Upper lobe of left lung (tissue), 6 donors: ENCODE measurements around the gene SLC4A3. TPM values are rescaled to one million over a fixed set of nuclear protein-coding genes. Genes with fewer than 3 reads are reported as not detected.

Experiments
- ATAC-seq, 2 donors: fragments of 200-7000 bp; cut with Tn5 transposase; one replicate each; pipeline ENCODE4 v1.9.1; 2022; ENCODE audit warnings: mild to moderate bottlenecking in 2 of 2, moderate library complexity in 2 of 2; ENCODE audit not compliant: low FRiP score in 2 of 2
- DNase-seq, 2 donors: peaks; one replicate each; pipeline ENCODE4 v3.0.0-alpha.2; 2019 to 2020
- H3K27ac ChIP-seq, 4 donors: fragments of 200-600 bp; sonication (generic); one replicate each; pipeline ENCODE4 v1.5.1; 2016 to 2019
- H3K27me3 ChIP-seq, 4 donors: fragments of 200-600 bp; sonication (generic); one replicate each; pipeline ENCODE4 v1.5.1; 2017 to 2019
- H3K36me3 ChIP-seq, 4 donors: fragments of 200-600 bp; sonication (generic); one replicate each; pipeline ENCODE4 v1.5.1; 2016 to 2019
- H3K4me1 ChIP-seq, 4 donors: fragments of 200-600 bp; sonication (generic); one replicate each; pipeline ENCODE4 v1.5.1; 2018 to 2019
- H3K4me3 ChIP-seq, 4 donors: fragments of 200-600 bp; sonication (generic); one replicate each; pipeline ENCODE4 v1.5.1; 2017 to 2019; ENCODE audit warnings: mild to moderate bottlenecking in 2 of 4, moderate library complexity in 1 of 4
- H3K9me3 ChIP-seq, 4 donors: fragments of 200-600 bp; sonication (generic); one replicate each; pipeline ENCODE4 v1.5.1; 2018 to 2019
- CTCF ChIP-seq, 6 experiments: fragments of 450-650 bp in 4 of 6; fragments of 200-600 bp in 2 of 6; sonication (generic) in 2 of 6; IDR thresholded peaks; one replicate each; pipeline ENCODE4 v1.5.1; 2016 to 2019; ENCODE audit warnings: antibody characterized with exemption in 6 of 6
- EP300 ChIP-seq, 4 donors: sonication (generic); formaldehyde crosslinking; IDR thresholded peaks; one replicate each; pipeline ENCODE4 v1.5.1; 2017; ENCODE audit warnings: antibody characterized with exemption in 4 of 4, control low read depth in 2 of 4
- POLR2A ChIP-seq, 4 donors: fragments of 450-650 bp; IDR thresholded peaks; one replicate each; pipeline ENCODE4 v1.5.1; 2016 to 2017; ENCODE audit warnings: antibody characterized with exemption in 4 of 4, mild to moderate bottlenecking in 2 of 4
- POLR2AphosphoS5 ChIP-seq, 2 donors: sonication (generic); formaldehyde crosslinking; IDR thresholded peaks; one replicate each; pipeline ENCODE4 v1.5.1; 2017; ENCODE audit warnings: antibody characterized with exemption in 2 of 2
- WGBS, 2 donors: methylation state at CpG; one replicate each; pipeline ENCODE4 v1.1.5; 2017 to 2018; 5-methylcytosine and 5-hydroxymethylcytosine counted together
- total RNA-seq, 6 donors: library from RNA; depleted of rRNA in 4 of 6; stranded (reverse); fragments of >200 nt in 4 of 6; gene quantifications; one replicate each; pipeline versions ENCODE4 v1.1.0 to v1.2.1, GENCODE V29; 2016 to 2021
- donor health status: DM: no; HTN: no; CAD: no; lungs with moderate emphysema.
- donor health status: DM: no; HTN: yes; CAD: no; lungs with severe emphysema.

SLC4A3 gene
- total RNA-seq, 6 donors from 2014 or later = 0.30 to 14.7 (median 2.1) TPM

- Histone ChIP-seq H3K9me3 (no peaks in the 10 kb centered on the region), H3K27ac (no peak overlapping the region), H3K27me3 (no peaks in the 10 kb centered on the region), H3K36me3 (peaks cover 0 to 79% (median 58%) of the 10 kb centered on the region in 4 donors), H3K4me1 (no peaks in the 10 kb centered on the region), H3K4me3 (no peak overlapping the region)
- no peak for ATAC-seq
- WGBS, 2 donors = 83 to 90% methylated on average over 4 to 14 of the region's 15 CpGs
- peak in 1 of 2 donors; percentile 58 for DNase-seq
- TF ChIP-seq POLR2A (IDR thresholded peaks at IDR 0.05) (no peak), CTCF (IDR thresholded peaks at IDR 0.05) (no peak), EP300 (IDR thresholded peaks at IDR 0.05) (no peak), POLR2AphosphoS5 (IDR thresholded peaks at IDR 0.05) (no peak)
Measured at GRCh38 chr2:219608399-219608964, 18.9 kb upstream of the SLC4A3 start.

GRCh38 chr2:219609149-219609750, 18.2 kb upstream of the SLC4A3 start:
- Histone ChIP-seq H3K4me3 (no peak overlapping the region), H3K36me3 (peaks cover 0 to 79% (median 58%) of the 10 kb centered on the region in 4 donors), H3K27ac (peak overlapping the region in 1 of 4 donors; percentile 15), H3K9me3 (no peaks in the 10 kb centered on the region), H3K4me1 (no peaks in the 10 kb centered on the region), H3K27me3 (no peaks in the 10 kb centered on the region)
- ATAC-seq = no peak
- WGBS, 2 donors = 88 to 91% methylated on average over 8 to 13 of the region's 13 CpGs
- peak in 1 of 2 donors; percentile 67 for DNase-seq
- TF ChIP-seq POLR2AphosphoS5 (IDR thresholded peaks at IDR 0.05) (no peak), POLR2A (IDR thresholded peaks at IDR 0.05) (no peak), EP300 (IDR thresholded peaks at IDR 0.05) (no peak), CTCF (IDR thresholded peaks at IDR 0.05) (no peak)

GRCh38 chr2:219611306-219611705, 16.1 kb upstream of the SLC4A3 start:
- ATAC-seq = no peak
- no peaks in the 10 kb centered on the region for H3K4me1 ChIP-seq

GRCh38 chr2:219611866-219612576, 15.4 kb upstream of the SLC4A3 start:
- H3K4me1 ChIP-seq = no peaks in the 10 kb centered on the region
- no peaks in the 10 kb centered on the region for H3K9me3 ChIP-seq
- H3K36me3 ChIP-seq = peaks cover 0 to 84% (median 59%) of the 10 kb centered on the region in 4 donors
- H3K4me3 ChIP-seq = no peak overlapping the region
- WGBS, 2 donors = 80 to 83% methylated on average over 11 to 12 of the region's 12 CpGs
- TF ChIP-seq CTCF (IDR thresholded peaks at IDR 0.05) (no peak), EP300 (IDR thresholded peaks at IDR 0.05) (no peak), POLR2AphosphoS5 (IDR thresholded peaks at IDR 0.05) (no peak)
- no peak for DNase-seq
- no peak overlapping the region for H3K27ac ChIP-seq
- no peaks in the 10 kb centered on the region for H3K27me3 ChIP-seq
- ATAC-seq = no peak

More at GRCh38 chr2:219611306-219611705, 16.1 kb upstream of the SLC4A3 start:
- Histone ChIP-seq H3K4me3 (no peak overlapping the region), H3K9me3 (no peaks in the 10 kb centered on the region), H3K27ac (no peak overlapping the region), H3K36me3 (peaks cover 0 to 87% (median 63%) of the 10 kb centered on the region in 4 donors), H3K27me3 (no peaks in the 10 kb centered on the region)
- TF ChIP-seq CTCF (IDR thresholded peaks at IDR 0.05) (no peak), EP300 (IDR thresholded peaks at IDR 0.05) (no peak), POLR2A (IDR thresholded peaks at IDR 0.05) (no peak), POLR2AphosphoS5 (IDR thresholded peaks at IDR 0.05) (no peak)
- DNase-seq = no peak
- 93% methylated on average over 9 of the region's 9 CpGs for WGBS, 2 donors
